Erythroblast (primary cell): ENCODE results near the gene CLTB.

Experiments used
- DNase-seq, 2 experiments: peaks; one replicate each; lab custom pipeline; 2025; lab: John Stamatoyannopoulos, UW
- GATA1 ChIP-seq: IDR thresholded peaks from 2 replicates; pipeline ENCODE4 v1.6.1; 2011; ENCODE audit warnings: low read depth, mild to moderate bottlenecking, control low read depth, low read length, moderate library complexity
- POLR2A ChIP-seq: IDR thresholded peaks from 2 replicates; pipeline ENCODE4 v1.6.1; 2011; ENCODE audit warnings: mild to moderate bottlenecking, low read length

CLTB gene

DNA sequence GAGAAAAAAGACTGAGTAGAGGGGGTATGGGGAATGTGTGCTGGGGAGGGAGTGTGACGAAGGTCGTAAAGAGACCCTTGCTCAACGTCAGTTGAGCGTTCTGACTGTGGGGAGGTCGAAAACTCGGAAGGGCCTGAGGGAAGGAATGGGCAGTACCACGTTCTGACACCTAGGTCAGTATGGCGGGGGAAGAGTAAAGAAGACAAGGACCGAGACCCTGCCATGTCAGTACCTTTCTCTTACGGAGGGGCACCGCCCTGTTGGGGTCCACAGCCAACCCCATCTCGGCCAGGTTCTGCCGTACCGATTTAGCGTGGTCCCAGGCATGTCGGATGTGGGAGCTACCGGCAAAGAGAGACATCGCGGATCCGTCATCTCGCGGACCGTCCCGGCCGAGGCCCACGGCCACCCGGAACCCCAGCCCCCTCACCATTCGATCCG is 28.3 kb downstream of the CLTB start:
- TF ChIP-seq GATA1 (no peak), POLR2A (no peak)
- DNase-seq = peak; percentile 63 to 69

DNA sequence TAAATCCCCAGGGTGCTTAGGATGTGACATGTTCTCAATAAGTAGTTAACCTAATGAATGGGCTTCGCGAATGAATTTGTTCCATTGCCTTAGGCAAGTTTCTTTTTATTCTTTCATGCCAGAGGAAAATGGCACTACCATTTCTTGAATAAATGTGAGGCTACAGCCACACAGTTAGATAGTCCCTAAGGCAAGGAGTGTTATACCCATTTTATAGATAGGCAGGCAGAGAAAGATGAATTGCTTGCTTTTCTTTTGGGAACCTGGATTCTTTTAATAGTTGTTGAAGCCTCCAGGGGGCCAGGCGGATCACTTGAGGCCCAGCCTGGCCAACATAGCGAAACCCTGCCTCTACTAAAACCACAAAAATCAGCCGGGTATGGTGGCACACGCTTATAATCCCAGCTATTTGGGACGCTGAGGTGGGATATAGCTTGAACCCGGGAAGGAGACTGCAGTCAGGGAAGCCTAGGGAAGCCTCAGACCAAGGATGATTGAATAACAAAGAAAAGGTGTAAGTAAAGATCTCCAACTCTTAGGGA is 28.9 kb downstream of the CLTB start:
- peak; percentile 29 to 31 for DNase-seq
- TF ChIP-seq POLR2A (no peak), GATA1 (no peak)

GRCh38 chr5:176386491-176386890 is 29.8 kb downstream of the CLTB start:
- TF ChIP-seq GATA1 = no peak
- TF ChIP-seq POLR2A = no peak
- no peak for DNase-seq

DNA sequence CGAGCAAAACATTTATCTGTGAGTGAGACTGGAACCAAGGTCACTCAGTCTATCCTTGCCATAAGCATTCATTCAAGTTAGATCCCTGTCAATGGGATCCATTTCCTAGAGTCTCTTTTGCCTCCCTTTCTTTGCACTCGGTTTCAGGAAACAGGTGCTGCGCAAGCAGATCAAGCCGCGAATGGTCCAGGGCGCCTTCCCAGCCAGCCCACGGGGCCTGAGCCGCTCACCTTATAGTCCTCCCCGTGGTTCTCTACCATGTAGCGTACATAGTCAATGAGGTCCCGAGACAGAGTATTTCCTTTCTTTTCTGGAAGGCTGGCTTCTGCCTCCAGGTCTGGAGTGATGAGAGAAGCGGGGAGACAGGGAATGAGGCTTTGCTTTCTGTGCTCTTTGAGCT is 31.3 kb downstream of the CLTB start:
- TF ChIP-seq POLR2A (no peak), GATA1 (no peak)
- DNase-seq = no peak

- TF ChIP-seq POLR2A = no peak
- TF ChIP-seq GATA1 = no peak
- no peak for DNase-seq
Measured at GRCh38 chr5:176384366-176384930, 31.9 kb downstream of the CLTB start.

DNA sequence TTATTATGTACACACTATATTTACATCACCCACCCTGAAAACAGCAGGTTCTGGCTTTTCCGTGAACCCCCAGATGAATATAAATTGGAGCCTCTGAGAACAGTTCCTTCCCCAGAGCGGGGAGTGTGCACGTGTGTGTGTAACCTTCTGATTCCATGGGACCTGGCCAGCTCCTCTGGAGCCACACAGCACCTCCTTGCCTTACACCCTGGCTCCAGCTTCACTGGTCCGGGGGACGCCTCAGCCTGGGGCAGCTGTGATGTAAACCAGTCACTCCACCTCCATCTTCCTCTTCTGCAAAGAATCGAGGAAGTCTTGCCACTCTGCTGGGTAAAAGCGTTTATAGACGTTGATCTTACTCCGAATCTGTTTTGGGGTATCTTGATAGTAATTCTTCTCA is 32.4 kb downstream of the CLTB start:
- DNase-seq = no peak
- TF ChIP-seq POLR2A (no peak), GATA1 (no peak)

DNA sequence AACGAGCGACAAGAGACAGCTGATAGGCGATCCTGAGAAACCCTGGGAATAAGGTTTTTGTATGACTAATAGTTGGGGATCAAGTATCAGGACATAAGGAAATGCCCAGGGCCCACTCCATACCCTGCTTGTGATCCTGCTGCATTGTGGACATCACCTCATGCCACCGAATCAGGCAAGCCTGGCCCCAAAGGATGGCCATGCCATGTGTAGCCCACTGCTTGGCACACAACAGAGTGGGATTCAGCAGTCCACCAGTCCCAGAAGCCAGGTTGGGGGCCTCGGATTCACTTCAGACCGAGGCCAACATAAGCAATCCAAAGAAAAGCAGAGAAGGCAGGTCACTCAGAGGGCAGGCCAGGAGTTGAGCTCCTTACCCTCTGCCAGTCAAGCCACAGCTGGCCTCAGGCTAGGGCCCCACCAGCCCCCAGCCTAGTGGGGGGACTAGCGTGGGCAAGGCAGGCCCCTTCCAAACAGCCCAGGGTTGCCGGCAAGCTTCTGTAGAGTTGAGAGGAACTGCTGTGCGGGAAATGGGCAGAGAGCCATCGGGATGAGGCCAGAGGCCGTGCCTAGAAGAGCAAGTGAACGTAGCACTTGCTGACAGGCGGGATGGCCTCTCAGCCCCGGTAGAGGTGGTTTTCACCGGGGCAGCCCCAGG is 33.0 kb downstream of the CLTB start:
- TF ChIP-seq POLR2A = no peak

GRCh38 chr5:176382721-176383120 is 33.6 kb downstream of the CLTB start:
- TF ChIP-seq POLR2A (no peak), GATA1 (no peak)
- DNase-seq = no peak

More for the DNA sequence above, 33.0 kb downstream of the CLTB start:
- DNase-seq = no peak

DNA sequence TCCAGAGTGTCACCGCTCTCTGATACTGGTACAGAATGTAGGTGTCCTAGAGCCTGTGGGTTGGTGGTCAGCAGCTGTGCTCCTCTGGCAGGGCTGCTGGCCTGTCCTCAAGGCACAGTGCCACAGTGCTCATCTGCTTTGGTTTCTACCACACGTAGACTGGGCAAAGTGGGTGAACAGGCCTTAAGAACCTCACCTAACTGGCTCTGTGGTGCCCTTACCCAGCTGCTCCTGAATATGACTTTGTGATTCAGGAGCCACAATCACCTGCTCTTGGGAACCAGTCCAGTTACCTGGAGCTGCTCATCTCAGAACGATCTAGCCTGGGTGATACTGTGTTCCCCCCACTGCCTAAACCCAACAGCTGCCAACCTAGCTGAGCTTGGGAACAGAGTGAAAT is 34.4 kb downstream of the CLTB start:
- no peak for DNase-seq
- TF ChIP-seq GATA1 (no peak), POLR2A (no peak)

GRCh38 chr5:176381423-176381822 is 34.9 kb downstream of the CLTB start:
- DNase-seq = no peak
- TF ChIP-seq POLR2A (no peak), GATA1 (no peak)

DNA sequence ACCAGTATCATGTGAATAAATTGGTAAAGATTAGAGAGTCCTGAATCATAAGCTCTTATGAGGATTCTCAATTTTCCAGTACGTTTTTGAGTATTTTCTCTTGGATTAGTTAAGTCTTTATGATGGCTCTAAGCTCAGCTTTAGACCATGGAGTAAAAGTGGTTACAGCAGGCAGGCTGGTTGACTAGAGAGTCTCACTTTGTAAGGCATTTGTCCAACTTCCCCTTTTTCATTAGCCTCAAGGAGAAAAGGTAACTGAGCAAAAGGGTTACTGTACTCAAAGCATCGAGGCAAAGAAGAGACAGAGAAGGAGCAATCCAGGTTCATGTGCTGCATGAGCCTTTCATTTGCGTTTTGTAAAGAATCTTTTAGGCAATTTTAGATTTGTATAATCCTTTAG is 36.5 kb downstream of the CLTB start:
- DNase-seq = no peak
- TF ChIP-seq POLR2A (no peak), GATA1 (no peak)

DNA sequence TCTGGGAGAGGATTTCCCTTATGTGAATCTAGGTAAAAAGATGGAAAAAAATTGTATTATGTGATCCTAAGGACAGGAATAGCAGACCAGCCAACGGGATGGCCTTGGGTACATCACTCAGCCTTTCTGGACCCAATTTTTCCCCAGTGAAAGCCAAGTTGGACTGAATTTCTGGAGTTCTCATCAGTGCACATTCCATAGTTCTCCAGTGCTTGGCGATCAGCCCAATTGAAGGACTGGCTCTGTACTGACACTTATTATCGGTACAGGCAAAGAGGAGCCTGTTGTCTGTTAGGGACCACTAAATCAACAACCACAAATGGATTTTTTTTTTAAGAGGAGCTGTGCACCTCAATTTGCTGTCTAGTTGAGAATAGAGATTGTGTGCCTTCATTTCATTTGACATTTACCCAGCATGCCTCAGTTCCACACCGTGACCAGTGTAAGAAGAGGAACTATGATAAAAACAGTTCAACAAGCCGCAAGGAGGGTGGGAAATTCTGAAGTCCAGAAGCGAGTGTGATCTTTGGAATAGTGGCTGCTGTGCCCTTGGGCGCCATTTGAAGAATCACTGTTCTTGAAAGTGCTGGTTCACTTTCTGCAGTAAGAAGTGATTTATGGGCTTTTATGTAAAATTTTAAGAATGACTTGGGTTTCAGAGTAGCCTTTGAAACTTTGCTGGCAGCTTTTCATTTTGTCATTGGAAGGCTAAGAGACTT is 43.1 kb downstream of the CLTB start:
- TF ChIP-seq GATA1 (no peak), POLR2A (no peak)
- no peak for DNase-seq

DNA sequence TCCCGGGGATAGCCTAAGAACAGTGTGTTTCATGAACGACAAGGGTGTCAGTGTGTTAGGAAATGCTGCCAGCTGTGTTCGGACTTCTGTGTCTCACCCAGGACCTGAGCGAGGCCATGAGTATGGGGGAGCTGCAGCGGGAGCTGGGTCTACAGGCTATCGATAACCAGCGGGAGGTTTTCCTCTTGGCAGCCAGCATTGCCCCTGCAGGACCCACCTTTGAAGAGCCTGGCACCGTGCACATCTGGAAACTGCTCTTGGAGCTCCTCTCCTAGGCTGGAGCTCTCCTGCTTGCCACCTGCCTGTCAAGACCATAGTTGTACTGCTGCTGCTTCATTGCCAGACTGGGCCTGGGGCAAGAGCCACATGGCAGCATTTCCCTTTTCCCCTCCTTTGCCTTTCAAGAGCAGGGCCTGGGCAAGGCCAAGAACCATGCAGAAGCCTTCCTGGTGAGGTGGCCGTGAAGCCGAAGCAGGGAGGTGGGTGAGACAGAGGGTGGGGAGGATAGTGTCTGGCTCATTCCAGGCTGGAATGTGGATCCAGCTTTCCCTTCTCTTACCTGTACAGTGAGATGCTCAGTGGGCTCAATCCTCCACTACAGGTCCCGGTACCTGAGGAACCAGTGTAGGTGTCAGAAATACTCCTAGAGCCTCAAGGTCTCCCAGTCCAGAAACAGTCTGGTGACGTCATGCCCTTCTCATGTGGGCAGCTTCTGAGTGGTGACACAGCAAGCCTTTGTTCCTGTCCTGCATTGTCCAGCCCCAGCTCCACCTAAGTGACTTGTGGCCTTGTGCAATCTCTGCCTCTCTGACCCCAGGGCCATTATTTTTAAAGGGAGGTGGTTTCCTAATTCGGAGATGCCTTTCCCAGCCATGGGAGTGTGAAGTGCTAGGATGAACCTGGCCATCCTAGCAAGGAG is 44.5 kb downstream of the CLTB start:
- TF ChIP-seq POLR2A = no peak
- no peak for TF ChIP-seq GATA1
- DNase-seq = no peak
